Measurements from ENCODE around the gene CLK2. TPM values are rescaled to one million over a fixed set of nuclear protein-coding genes. Genes with fewer than 3 reads are reported as not detected.

Gene CLK2
- total and polyA plus RNA-seq, 2 experiments from 2014 or later: 27.2 to 54.6 TPM

DNA sequence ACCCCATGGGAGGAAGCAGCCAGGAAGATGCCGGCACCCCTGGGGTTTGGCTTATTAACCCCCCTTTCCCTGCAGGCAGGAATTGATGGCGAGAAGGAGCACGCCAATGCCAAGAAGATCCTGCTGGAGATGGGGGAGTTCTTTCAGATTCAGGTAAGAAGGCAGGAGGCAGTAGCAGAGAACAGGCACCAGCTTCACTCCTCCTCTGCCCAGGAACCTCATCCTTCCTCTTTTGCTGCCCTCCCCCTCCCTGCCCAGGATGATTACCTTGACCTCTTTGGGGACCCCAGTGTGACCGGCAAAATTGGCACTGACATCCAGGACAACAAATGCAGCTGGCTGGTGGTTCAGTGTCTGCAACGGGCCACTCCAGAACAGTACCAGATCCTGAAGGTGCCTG lies 46.2 kb upstream of the CLK2 start (continued):
- TF ChIP-seq, protein P1, sequence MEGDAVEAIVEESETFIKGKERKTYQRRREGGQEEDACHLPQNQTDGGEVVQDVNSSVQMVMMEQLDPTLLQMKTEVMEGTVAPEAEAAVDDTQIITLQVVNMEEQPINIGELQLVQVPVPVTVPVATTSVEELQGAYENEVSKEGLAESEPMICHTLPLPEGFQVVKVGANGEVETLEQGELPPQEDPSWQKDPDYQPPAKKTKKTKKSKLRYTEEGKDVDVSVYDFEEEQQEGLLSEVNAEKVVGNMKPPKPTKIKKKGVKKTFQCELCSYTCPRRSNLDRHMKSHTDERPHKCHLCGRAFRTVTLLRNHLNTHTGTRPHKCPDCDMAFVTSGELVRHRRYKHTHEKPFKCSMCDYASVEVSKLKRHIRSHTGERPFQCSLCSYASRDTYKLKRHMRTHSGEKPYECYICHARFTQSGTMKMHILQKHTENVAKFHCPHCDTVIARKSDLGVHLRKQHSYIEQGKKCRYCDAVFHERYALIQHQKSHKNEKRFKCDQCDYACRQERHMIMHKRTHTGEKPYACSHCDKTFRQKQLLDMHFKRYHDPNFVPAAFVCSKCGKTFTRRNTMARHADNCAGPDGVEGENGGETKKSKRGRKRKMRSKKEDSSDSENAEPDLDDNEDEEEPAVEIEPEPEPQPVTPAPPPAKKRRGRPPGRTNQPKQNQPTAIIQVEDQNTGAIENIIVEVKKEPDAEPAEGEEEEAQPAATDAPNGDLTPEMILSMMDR (conservative IDR thresholded peaks at IDR 0.05; ENCODE audit: low read depth in 2 of 2): no peak
- TF ChIP-seq STAT1 (IDR thresholded peaks at IDR 0.05; ENCODE audit: unreplicated experiment): no peak
- TF ChIP-seq, protein P2, sequence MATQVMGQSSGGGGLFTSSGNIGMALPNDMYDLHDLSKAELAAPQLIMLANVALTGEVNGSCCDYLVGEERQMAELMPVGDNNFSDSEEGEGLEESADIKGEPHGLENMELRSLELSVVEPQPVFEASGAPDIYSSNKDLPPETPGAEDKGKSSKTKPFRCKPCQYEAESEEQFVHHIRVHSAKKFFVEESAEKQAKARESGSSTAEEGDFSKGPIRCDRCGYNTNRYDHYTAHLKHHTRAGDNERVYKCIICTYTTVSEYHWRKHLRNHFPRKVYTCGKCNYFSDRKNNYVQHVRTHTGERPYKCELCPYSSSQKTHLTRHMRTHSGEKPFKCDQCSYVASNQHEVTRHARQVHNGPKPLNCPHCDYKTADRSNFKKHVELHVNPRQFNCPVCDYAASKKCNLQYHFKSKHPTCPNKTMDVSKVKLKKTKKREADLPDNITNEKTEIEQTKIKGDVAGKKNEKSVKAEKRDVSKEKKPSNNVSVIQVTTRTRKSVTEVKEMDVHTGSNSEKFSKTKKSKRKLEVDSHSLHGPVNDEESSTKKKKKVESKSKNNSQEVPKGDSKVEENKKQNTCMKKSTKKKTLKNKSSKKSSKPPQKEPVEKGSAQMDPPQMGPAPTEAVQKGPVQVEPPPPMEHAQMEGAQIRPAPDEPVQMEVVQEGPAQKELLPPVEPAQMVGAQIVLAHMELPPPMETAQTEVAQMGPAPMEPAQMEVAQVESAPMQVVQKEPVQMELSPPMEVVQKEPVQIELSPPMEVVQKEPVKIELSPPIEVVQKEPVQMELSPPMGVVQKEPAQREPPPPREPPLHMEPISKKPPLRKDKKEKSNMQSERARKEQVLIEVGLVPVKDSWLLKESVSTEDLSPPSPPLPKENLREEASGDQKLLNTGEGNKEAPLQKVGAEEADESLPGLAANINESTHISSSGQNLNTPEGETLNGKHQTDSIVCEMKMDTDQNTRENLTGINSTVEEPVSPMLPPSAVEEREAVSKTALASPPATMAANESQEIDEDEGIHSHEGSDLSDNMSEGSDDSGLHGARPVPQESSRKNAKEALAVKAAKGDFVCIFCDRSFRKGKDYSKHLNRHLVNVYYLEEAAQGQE (IDR thresholded peaks at IDR 0.05; ENCODE audit: unreplicated experiment): no peak

DNA sequence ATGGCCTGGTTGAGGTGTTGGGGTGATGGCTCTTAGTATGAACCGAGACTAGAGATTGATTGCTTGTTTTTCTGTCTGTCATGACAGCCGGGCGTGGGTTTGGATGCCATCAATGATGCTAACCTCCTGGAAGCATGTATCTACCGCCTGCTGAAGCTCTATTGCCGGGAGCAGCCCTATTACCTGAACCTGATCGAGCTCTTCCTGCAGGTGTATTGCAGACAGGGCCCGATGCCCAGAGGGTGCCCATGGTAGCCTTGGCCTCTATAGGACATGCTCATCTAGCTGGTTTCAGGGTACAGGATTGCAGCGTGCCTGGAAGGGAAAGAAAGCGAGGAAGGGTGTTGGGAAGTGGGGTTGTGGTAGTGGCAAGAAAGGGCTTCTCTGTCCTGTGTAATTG lies 44.8 kb upstream of the CLK2 start:
- peaks cover 24% of the 10 kb centered on the region for H3K27me3 Mint-ChIP-seq (ENCODE audit: insufficient read depth, low read depth, poor library complexity)
- Histone ChIP-seq H3K9me2 (ENCODE audit: insufficient read depth) (no peaks in the 10 kb centered on the region), H3K27me3 (ENCODE audit: insufficient read depth) (peaks cover 7% of the 10 kb centered on the region), H3K27ac (ENCODE audit: low read depth) (no peak overlapping the region), H3K36me3 (ENCODE audit: insufficient read depth) (peaks cover 22% of the 10 kb centered on the region), H3F3A (replicated peaks; ENCODE audit: low read depth) (peaks cover 57% of the 10 kb centered on the region), H3K79me2 (replicated peaks; ENCODE audit: insufficient read depth) (peaks cover 15% of the 10 kb centered on the region; the same call in 1 of the 2 replicates), H3K4me3 (no peak overlapping the region), H4K20me1 (replicated peaks; ENCODE audit: insufficient read depth) (peaks cover 32% of the 10 kb centered on the region), H2AFZ (no peak overlapping the region), H3K4me1 (ENCODE audit: insufficient read depth) (peaks cover 23% of the 10 kb centered on the region), H3K4me2 (no peak overlapping the region)
- peaks cover 32% of the 10 kb centered on the region for H3K4me1 Mint-ChIP-seq
- H3K36me3 Mint-ChIP-seq (ENCODE audit: low read depth): peaks cover 43% of the 10 kb centered on the region
- H3K9me3 Mint-ChIP-seq: no peaks in the 10 kb centered on the region
- H3K4me3 Mint-ChIP-seq: no peak overlapping the region
- ATAC-seq (no peak), DNase-seq (ENCODE audit: low spot score) (no peak)
- TF ChIP-seq STAT1 (IDR thresholded peaks at IDR 0.05; ENCODE audit: unreplicated experiment) (no peak), EZH2 (IDR thresholded peaks at IDR 0.05; ENCODE audit: low read depth, unreplicated experiment) (no peak), JUNB (IDR thresholded peaks at IDR 0.05; ENCODE audit: unreplicated experiment) (no peak), NANOG (IDR thresholded peaks at IDR 0.05; ENCODE audit: borderline replicate concordance) (no peak), EZH2phosphoT487 (IDR thresholded peaks at IDR 0.05; ENCODE audit: unreplicated experiment) (no peak), POLR2AphosphoS5 (IDR thresholded peaks at IDR 0.05; ENCODE audit: low read depth) (no peak), CREB1 (CRISPR knock-in tag; IDR thresholded peaks at IDR 0.05; ENCODE audit: low read depth) (no peak)
- TF ChIP-seq, protein P3, sequence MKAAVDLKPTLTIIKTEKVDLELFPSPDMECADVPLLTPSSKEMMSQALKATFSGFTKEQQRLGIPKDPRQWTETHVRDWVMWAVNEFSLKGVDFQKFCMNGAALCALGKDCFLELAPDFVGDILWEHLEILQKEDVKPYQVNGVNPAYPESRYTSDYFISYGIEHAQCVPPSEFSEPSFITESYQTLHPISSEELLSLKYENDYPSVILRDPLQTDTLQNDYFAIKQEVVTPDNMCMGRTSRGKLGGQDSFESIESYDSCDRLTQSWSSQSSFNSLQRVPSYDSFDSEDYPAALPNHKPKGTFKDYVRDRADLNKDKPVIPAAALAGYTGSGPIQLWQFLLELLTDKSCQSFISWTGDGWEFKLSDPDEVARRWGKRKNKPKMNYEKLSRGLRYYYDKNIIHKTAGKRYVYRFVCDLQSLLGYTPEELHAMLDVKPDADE (IDR thresholded peaks at IDR 0.05): no peak
- TF ChIP-seq, protein P2 (IDR thresholded peaks at IDR 0.05; ENCODE audit: unreplicated experiment): no peak
- no peak overlapping the region for H3K27ac Mint-ChIP-seq
